ENCODE measurements around the gene SLC34A1.

Gene SLC34A1

GRCh38 chr5:177433658-177434217 is 49.5 kb downstream of the SLC34A1 start:
- no peak for DNase-seq

DNA sequence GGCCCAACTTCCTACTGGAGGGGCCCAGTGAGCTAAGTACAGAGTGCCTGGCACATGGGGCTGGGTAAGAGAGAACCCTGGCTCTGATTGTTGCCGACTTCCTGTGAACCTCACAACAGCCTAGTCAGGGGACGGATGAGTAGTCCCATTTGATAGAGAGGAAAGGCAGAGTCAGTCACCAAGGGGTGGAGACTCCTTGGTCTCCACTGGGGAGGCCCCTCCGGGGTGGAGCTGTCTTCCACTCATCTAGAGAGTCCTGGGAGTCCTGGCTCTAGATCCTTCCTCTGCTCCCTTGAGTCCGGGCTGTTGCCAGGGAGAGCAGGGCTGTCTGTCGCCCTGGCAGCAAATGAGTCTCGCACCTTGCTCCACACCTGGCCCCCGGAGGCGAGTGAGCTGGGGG is 50.2 kb downstream of the SLC34A1 start:
- DNase-seq = peak; percentile 72 to 80

DNA sequence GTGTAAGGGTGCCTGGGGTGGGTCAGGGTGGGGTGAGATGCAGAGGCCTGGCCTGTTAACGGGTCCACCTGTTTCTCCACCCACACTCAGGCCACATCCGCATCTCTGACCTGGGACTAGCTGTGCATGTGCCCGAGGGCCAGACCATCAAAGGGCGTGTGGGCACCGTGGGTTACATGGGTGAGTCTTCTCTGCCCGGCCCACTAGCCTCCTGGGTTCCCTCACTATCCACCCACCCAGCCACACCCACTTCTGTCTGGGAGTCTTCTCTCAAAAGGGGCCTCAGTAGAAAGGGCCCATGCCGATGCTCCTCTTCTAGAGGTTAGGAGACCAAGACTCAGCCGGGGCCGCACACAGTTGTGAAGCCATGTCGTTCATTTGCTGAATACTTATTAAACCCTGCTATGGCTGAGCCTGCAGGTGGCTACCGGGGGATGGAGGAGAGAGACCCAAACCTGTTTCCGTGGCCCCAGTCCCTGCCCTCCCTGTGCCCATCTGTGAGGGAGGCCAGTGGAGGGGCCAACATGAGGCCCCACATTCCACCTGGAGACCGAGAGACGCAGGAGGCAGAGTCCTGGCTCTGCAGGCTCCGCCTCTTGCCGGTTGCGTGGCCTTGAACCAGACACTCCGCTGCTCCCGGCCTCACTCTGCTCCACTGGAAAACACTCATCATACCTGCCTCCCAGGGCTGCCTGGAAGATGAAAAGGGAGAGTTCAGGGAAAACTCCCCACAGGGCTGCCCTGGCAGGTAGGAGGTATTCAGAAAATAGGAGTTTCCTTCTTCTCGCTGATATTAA is 50.9 kb downstream of the SLC34A1 start:
- no peak for DNase-seq

- DNase-seq = no peak
These were observed 51.8 kb downstream of the SLC34A1 start for GRCh38 chr5:177435847-177436536.

GRCh38 chr5:177437623-177438022 is 53.4 kb downstream of the SLC34A1 start:
- no peak for DNase-seq

DNA sequence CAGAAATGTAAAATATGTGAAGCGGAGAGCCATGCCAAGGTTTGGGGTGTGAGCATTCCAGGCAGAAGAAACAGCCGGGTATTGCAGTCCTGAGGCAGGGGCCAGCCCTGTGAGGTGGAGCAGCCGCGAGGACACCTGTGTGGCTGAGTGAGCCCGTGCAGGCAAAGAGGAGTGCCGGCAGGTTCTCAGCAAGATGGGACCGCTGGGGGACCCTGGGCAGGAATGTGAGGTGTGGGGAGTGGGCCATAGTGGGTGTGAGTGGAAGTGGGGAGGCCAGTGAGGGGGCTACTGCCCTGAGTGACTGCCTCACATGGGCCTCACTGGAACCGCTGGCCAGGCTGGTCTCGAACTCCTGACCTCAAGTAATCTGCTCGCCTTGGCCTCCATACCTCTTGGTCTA is 54.2 kb downstream of the SLC34A1 start:
- DNase-seq = no peak

DNA sequence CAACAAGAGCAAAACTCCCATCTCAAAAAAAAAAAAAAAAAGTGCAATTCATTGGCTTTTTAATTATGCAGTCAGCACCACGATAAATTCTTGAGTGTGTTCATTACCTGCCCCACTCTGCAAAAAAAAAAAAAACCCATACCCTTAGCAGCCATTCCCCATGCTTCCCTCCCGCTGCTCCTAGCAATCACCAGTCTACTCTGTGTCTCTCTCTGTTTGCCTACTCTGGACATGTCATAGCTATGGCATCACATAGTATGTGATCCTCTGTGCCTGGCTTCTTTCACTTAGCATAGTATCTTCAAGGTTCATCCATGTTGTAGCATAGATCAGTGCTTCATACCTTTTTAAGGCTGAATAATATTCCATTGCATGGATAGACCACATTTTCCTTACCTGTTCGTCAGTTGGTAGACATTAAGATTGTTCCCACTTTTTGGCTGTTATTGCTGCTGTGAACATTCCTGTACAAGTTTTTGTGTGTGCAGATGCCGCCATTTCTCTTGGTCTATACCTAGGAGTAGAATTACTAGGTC is 55.4 kb downstream of the SLC34A1 start:
- DNase-seq = no peak

- DNase-seq = peak; percentile 67 to 73
These were observed 56.2 kb downstream of the SLC34A1 start for GRCh38 chr5:177440211-177440989.

DNA sequence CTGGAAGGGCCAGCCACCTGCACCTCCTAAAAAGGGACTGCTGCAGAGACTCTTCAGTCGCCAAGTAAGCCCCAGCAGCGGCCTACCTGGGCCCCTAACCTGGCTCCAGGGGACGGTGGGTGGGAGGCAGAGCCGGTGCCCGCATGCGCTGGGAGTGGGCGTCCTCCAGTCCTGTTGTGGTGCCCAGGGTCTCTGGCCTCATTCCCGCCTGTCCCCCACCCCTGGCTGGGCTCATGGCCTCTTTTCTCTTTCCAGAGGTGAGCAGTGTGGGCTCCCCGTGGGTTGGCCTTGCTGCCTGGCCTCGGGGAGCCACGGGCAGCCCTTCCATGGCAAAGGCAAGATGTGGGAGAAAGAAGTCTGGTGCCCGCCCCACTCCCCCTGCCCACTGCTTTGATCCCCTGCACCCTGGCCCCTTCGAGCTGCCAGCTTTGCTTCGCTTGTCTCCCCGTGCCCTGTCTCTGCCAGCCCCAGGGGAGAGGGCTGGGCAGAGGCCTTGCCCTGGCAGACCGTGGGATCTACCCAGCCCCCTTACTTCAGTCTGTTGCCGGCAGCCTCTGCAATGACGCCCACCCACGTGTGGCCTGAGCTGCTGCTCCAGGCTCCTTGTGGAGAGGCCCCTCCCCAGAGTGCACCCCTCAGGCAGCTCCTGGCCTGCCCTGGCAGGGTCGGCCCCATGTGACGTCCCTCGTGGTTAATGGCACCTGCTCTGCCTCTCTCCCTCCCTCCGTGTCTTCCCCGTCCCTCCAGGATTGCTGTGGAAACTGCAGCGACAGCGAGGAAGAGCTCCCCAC is 57.0 kb downstream of the SLC34A1 start:
- no peak for DNase-seq

- DNase-seq = no peak
These were observed 58.0 kb downstream of the SLC34A1 start for GRCh38 chr5:177442066-177442826.

GRCh38 chr5:177443144-177443983 is 59.1 kb downstream of the SLC34A1 start:
- DNase-seq = no peak

- peak in 1 of 2 experiments; percentile 40 for DNase-seq
These were observed 60.1 kb downstream of the SLC34A1 start for GRCh38 chr5:177444106-177445051.

DNA sequence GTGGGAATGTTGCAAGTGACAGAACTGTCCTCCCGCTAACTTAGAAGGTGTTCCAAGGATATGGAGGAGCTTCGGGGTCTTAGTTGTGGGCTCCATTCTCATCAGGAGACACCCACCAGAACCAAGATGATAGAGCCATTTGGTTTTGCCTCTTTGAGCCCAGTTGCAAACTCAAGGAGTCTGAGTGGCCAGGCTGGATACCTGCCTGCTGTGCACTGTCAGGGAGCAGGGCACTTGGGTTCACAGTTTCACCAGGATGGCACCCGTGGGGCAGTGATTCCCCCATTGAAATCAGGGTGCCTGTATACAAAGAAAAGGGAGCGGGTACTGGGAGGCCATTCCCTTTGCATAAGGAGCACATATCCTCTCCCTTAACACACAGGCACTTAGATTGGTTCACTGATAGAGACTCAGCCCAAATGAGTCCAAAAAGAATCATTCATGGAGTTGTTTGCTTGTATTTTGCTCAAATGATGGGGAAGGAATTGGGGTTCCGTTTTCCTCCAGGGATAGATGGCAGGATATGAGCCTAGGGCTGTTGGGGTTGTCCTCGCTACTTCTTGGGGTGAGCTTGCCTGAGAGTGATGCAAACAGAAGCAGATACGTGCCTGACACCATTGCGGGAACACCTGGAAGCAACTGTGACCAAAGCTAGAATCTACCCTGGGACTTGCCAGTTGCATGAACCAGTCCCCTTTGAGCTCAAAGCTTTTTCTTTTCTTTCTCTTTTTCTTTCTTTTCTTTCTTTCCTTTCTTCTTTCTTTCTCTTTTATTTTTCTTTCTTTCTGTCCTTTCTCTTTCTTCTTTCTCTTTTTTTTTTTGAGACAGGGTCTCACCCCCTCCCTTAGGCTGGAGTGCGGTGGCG is 61.0 kb downstream of the SLC34A1 start:
- peak; percentile 47 to 54 for DNase-seq

GRCh38 chr5:177445917-177446199 is 61.6 kb downstream of the SLC34A1 start:
- no peak for DNase-seq

- peak; percentile 69 to 76 for DNase-seq
These were observed 62.2 kb downstream of the SLC34A1 start, which contains the start of gene PRR7 for GRCh38 chr5:177446200-177447065. PRR7 (plus strand) TSS chr5:177446814; CDS start chr5:177455068, 8,254 bp downstream.

- DNase-seq = peak; percentile 66 to 70
These were observed 62.9 kb downstream of the SLC34A1 start for GRCh38 chr5:177447066-177447610.

All from activated CD4-positive, alpha-beta T cell treated with anti-CD3 and anti-CD28 coated beads, Interleukin-2, amount 50 U/mL, for 48 hours (primary cell).